KMS-11 (cell line): Measurements from ENCODE around the gene AHRR.

Experiments
- H2AFZ ChIP-seq: fragments of 200-600 bp; sonication (generic); 2 replicates; pipeline ENCODE4 v1.6.1; 2016; ENCODE audit warnings: antibody characterized with exemption, mixed run types, low read depth
- H3K27ac ChIP-seq: fragments of 200-600 bp; sonication (generic); 2 replicates; pipeline ENCODE4 v1.6.1; 2016; ENCODE audit warnings: mild to moderate bottlenecking, mixed run types
- H3K27me3 ChIP-seq: fragments of 200-600 bp; sonication (generic); 2 replicates; pipeline ENCODE4 v1.6.1; 2017; ENCODE audit warnings: mild to moderate bottlenecking, low read depth, mixed run types, moderate library complexity; ENCODE audit not compliant: insufficient read depth
- H3K36me3 ChIP-seq: fragments of 200-600 bp; sonication (generic); 2 replicates; pipeline ENCODE4 v1.6.1; 2017; ENCODE audit warnings: mild to moderate bottlenecking, mixed run types; ENCODE audit not compliant: insufficient read depth
- H3K4me1 ChIP-seq: fragments of 200-600 bp; sonication (generic); 2 replicates; pipeline ENCODE4 v1.6.1; 2016; ENCODE audit warnings: mild to moderate bottlenecking, low read depth, mixed run types; ENCODE audit not compliant: poor library complexity, severe bottlenecking
- H3K4me2 ChIP-seq: fragments of 200-600 bp; sonication (generic); 2 replicates; pipeline ENCODE4 v1.7.0; 2016; ENCODE audit warnings: mild to moderate bottlenecking, mixed run types
- H3K4me3 ChIP-seq: fragments of 200-600 bp; sonication (generic); IDR thresholded peaks from 2 replicates; pipeline ENCODE4 v1.6.1; 2017; ENCODE audit warnings: low read depth, low read length, mixed read lengths; ENCODE audit not compliant: insufficient read depth
- H3K79me2 ChIP-seq: fragments of 200-600 bp; sonication (generic); 2 replicates; pipeline ENCODE4 v1.6.1; 2016; ENCODE audit warnings: low read depth, mixed run types; ENCODE audit not compliant: insufficient read depth
- H3K9ac ChIP-seq: fragments of 200-600 bp; sonication (generic); 2 replicates; pipeline ENCODE4 v1.6.1; 2016; ENCODE audit warnings: mild to moderate bottlenecking, mixed run types
- H4K20me1 ChIP-seq: fragments of 200-600 bp; sonication (generic); 2 replicates; pipeline ENCODE4 v1.6.1; 2016; ENCODE audit warnings: mild to moderate bottlenecking, mixed run types; ENCODE audit not compliant: insufficient read depth
- CTCF ChIP-seq: fragments of 200-600 bp; sonication (generic); conservative IDR thresholded peaks from 2 replicates; pipeline ENCODE4 v1.6.1; 2017; ENCODE audit warnings: low read depth, mild to moderate bottlenecking, antibody characterized with exemption, low read length, moderate library complexity, mixed read lengths

Gene AHRR

DNA sequence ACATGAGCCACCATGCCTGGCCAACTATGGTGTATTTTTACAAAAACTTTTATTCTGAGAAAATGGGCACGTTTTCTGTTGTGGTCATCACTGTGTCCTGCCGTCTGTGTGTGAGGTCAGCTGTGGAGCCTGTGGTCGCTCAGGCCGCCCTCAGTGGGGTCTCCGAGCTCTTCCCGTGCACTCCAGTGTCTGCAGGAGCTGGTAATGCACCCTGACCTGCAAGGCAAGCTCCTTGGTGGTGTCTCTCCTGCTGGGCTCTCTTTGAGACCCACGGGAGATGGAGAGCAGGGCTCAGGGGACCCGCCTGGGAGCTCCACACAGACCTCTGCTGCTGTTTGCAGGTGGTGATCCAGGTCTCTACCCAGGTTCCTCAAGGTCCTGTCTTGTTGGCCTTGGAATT is 9.6 kb upstream of the AHRR start:
- TF ChIP-seq CTCF: no peak
- Histone ChIP-seq H3K4me3 (no peak overlapping the region), H3K27ac (no peak overlapping the region), H3K27me3 (no peaks in the 10 kb centered on the region), H3K36me3 (no peaks in the 10 kb centered on the region), H4K20me1 (no peaks in the 10 kb centered on the region), H3K9ac (no peak overlapping the region), H3K4me2 (no peak overlapping the region), H3K4me1 (no peaks in the 10 kb centered on the region), H3K79me2 (peaks cover 6% of the 10 kb centered on the region; the same call in 1 of the 2 replicates), H2AFZ (no peak overlapping the region)

DNA sequence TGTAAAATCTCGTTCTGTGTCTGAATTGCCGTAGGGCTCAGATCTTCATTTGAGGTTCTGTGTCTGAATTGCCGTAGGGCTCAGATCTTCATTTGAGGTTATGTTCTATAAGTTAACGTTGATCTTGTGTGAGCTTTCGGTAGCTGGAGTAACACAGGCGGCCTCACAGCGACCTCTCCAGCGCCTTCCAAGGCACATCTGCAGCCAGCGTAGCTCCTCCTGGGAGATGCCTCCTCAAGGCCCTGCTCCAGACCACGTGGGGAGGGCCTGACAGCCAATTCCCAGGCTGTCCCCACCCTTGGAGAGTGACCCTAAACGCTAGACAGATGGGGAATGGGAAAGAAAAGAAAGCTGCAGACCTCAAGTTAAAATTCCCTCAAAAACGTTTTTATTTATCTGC is 8.7 kb upstream of the AHRR start:
- Histone ChIP-seq H3K9ac (no peak overlapping the region), H3K79me2 (peaks cover 6% of the 10 kb centered on the region; the same call in 1 of the 2 replicates)

DNA sequence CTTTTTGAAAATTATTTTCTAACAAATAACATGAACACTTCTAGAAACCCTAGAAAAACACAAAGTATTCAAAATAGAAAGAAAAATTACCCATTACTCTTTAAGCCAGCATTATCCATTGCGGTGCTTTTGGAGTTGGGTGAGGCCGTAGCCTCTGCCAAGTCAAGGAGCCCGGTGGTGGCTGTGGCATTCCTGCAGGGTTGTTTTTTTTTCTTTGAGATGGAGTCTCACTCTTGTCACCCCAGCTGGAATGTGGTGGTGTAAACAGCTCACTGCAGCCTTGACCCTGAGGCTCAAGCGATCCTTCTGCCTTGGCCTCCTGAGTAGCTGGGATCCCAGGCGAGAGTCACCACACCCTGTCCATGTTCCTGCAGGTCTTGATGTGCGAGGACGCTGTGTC is 8.2 kb upstream of the AHRR start:
- no peaks in the 10 kb centered on the region for H3K4me1 ChIP-seq
- no peaks in the 10 kb centered on the region for H3K27me3 ChIP-seq
- H2AFZ ChIP-seq: no peak overlapping the region
- peaks cover 6% of the 10 kb centered on the region; the same call in 1 of the 2 replicates for H3K79me2 ChIP-seq
- no peak overlapping the region for H3K27ac ChIP-seq
- no peaks in the 10 kb centered on the region for H4K20me1 ChIP-seq
- no peaks in the 10 kb centered on the region for H3K36me3 ChIP-seq
- H3K4me2 ChIP-seq: no peak overlapping the region
- TF ChIP-seq CTCF: no peak
- no peak overlapping the region for H3K9ac ChIP-seq
- H3K4me3 ChIP-seq: no peak overlapping the region

More for the DNA sequence above, 8.7 kb upstream of the AHRR start:
- no peak overlapping the region for H3K4me3 ChIP-seq
- no peaks in the 10 kb centered on the region for H3K36me3 ChIP-seq
- no peak overlapping the region for H3K27ac ChIP-seq
- no peaks in the 10 kb centered on the region for H4K20me1 ChIP-seq
- no peaks in the 10 kb centered on the region for H3K4me1 ChIP-seq
- H3K4me2 ChIP-seq: no peak overlapping the region
- H2AFZ ChIP-seq: no peak overlapping the region
- no peaks in the 10 kb centered on the region for H3K27me3 ChIP-seq
- no peak for TF ChIP-seq CTCF

DNA sequence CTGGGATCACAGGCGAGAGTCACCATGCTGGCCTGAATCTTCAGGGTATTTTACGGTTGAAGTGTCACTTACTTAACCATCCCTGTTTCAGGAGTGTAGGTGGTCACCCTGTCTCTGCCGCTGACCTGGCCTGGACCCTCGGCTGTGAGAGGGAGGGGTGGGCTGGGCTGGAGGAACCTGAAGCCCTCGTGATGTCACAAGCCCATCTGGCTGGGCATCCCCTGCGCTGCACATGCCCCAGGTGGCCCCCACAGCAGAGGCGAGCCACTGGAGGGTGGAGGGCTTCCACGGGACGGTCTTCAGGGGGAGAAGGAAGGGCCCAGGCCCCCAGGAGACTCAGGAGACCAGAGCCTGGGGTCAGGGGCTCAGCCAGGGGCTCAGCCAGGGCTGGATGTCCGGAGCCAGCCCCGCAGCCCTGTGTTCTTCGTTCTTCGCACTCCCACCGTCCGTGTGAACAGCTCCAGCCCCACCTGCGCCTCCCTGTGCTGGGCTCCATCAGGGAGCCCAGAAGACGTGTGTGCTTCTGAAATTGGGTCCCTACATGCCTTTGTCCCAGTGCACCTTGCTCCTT is 7.6 kb upstream of the AHRR start:
- no peak for TF ChIP-seq CTCF
- no peaks in the 10 kb centered on the region for H4K20me1 ChIP-seq

More for the DNA sequence above, 7.6 kb upstream of the AHRR start:
- H2AFZ ChIP-seq: no peak overlapping the region
- no peak overlapping the region for H3K9ac ChIP-seq
- no peaks in the 10 kb centered on the region; the same call in 1 of the 2 replicates for H3K27me3 ChIP-seq
- no peaks in the 10 kb centered on the region for H3K4me1 ChIP-seq
- H3K36me3 ChIP-seq: no peaks in the 10 kb centered on the region
- no peak overlapping the region for H3K4me3 ChIP-seq
- no peak overlapping the region for H3K27ac ChIP-seq
- H3K79me2 ChIP-seq: peaks cover 6% of the 10 kb centered on the region; the same call in 1 of the 2 replicates
- no peak overlapping the region for H3K4me2 ChIP-seq
